BLaER1 (cell line): ENCODE data around the gene DLEC1.
"Not testable (repeated sequence)": the region's sequence is repeated elsewhere in the genome, so short reads cannot be mapped to it uniquely, and the experiment has no call there.

Experiments
- H3K27ac ChIP-seq: shearing (Covaris generic); formaldehyde crosslinking; 2 replicates; pipeline ENCODE4 v1.8.1; 2022
- H3K27me3 ChIP-seq: shearing (Covaris generic); formaldehyde crosslinking; 2 replicates; pipeline ENCODE4 v1.8.1; 2022
- H3K36me3 ChIP-seq: shearing (Covaris generic); formaldehyde crosslinking; 2 replicates; pipeline ENCODE4 v1.8.1; 2022
- H3K4me1 ChIP-seq: shearing (Covaris generic); formaldehyde crosslinking; 2 replicates; pipeline ENCODE4 v1.8.1; 2022
- H3K4me2 ChIP-seq: shearing (Covaris generic); formaldehyde crosslinking; 2 replicates; pipeline ENCODE4 v1.8.1; 2022
- H3K4me3 ChIP-seq: shearing (Covaris generic); formaldehyde crosslinking; 2 replicates; pipeline ENCODE4 v1.8.1; 2022
- H3K9ac ChIP-seq: shearing (Covaris generic); formaldehyde crosslinking; 2 replicates; pipeline ENCODE4 v1.8.1; 2022
- H3K9me3 ChIP-seq: shearing (Covaris generic); formaldehyde crosslinking; 2 replicates; pipeline ENCODE4 v1.8.1; 2022
- H4K20me1 ChIP-seq: shearing (Covaris generic); formaldehyde crosslinking; 2 replicates; pipeline ENCODE4 v1.8.1; 2022
- Cebpa-rat ChIP-seq: shearing (Covaris generic); IDR thresholded peaks from 2 replicates; pipeline ENCODE4 v1.8.1; 2022

The DLEC1 gene

DNA sequence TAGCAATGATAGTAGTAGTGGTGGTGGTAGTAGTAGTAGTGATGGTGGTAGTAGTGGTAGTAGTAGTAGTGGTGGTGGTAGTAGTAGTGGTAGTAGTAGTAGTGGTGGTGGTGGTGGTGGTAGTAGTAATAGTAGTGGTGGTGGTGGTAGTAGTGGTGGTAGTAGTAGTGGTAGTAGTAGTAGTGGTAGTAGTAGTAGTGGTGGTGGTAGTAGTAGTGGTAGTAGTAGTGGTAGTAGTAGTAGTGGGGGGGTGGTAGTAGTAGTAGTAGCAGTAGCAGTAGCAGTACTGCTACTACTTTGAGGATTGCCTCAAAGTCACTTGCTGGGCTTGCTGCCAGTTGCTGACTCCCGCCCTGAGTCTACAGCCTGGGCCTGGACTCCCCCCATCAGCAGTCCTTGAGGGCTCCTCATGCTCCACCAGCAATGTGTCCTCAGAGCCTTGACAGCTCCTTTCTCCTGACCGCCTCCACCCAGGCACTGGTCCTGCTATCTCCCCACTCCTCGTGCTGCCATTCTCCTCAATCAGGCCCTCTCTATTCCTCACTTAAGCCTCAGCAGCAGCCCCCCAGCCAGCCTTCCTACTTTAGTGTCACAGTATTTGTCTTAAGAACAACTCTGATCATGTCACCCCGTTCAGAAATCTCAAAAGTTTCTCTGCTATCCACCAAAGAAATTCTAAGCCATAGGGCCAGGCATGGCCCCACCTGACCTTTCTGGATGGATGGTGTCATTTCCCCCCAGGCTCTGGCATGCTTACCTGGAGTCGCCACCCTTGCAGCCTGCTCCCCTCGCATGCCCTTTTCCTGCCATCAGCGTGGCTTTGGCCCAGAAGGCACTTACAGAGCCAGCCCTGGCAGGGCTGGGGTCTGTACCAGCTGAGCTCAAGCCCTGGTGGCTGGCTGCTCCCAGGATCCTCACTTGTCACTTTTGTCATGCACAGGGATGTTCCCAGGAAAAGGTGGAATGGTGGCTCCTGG lies 45.6 kb downstream of the DLEC1 start:
- Histone ChIP-seq H3K36me3 (no peaks in the 10 kb centered on the region), H3K4me1 (peaks cover 8% of the 10 kb centered on the region), H3K27ac (no peak overlapping the region), H3K4me3 (no peak overlapping the region), H3K9me3 (0 out of 2 replicates have a peak, but pooled peaks cover 17% of the 10 kb centered on the region), H3K27me3 (no peaks in the 10 kb centered on the region), H3K4me2 (no peak overlapping the region), H4K20me1 (no peaks in the 10 kb centered on the region), H3K9ac (no peak overlapping the region)
- TF ChIP-seq Cebpa-rat, result no peak

DNA sequence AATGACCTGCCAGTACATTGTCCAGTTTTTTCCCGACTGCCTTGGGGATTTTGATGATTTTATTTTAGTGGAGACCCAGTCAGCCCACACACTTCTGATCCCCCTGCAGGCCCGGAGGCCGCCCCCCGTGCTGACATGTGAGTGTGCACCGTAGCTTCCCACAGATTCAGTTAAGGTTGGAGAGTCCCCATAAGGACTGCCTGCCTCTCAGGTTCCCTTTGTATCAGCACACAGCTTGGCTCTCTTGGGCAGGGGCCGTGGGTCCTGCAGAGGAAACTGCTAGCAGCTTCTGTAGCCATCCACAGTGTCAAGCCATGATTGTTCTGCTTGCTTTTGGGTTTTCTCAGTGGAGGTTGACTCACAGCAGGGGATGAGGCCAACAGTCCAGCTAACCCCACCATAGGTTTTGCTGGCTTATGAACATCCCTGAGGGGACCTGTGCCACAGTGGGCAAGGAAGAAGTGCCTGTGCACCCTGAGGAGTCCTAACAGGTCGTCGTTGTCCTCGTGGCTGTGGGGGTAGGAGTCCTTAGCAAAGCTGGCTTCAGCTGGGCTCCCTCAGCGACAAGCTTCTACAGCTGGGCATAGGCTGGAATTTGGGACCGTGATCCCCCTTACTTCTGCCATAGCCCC lies 46.4 kb downstream of the DLEC1 start:
- Histone ChIP-seq H3K4me2 (no peak overlapping the region), H3K27ac (no peak overlapping the region), H3K9me3 (0 out of 2 replicates have a peak, but pooled peaks cover 17% of the 10 kb centered on the region), H3K27me3 (no peaks in the 10 kb centered on the region), H3K36me3 (no peaks in the 10 kb centered on the region), H4K20me1 (no peaks in the 10 kb centered on the region), H3K9ac (no peak overlapping the region), H3K4me3 (no peak overlapping the region), H3K4me1 (peaks cover 8% of the 10 kb centered on the region)
- no peak for TF ChIP-seq Cebpa-rat

DNA sequence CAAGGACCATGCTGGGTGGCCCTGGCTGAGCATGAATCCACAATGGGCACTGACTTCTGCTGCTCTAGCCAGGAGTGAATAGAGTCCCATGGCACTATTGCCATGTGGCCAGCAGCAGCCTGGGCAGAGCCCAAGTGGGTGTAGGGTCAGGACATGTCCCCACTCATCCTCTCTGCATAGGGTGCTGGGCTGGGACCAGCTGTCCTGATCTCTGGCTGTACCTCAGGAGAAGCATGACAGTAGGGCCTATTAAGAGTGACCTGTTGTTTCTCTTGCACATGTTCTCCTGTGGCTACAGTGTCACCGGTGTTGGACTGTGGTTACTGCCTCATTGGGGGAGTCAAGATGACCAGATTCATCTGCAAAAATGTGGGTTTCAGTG lies 46.9 kb downstream of the DLEC1 start:
- H3K27ac ChIP-seq, result no peak overlapping the region
- TF ChIP-seq Cebpa-rat, result no peak
- H3K9ac ChIP-seq, result no peak overlapping the region

DNA sequence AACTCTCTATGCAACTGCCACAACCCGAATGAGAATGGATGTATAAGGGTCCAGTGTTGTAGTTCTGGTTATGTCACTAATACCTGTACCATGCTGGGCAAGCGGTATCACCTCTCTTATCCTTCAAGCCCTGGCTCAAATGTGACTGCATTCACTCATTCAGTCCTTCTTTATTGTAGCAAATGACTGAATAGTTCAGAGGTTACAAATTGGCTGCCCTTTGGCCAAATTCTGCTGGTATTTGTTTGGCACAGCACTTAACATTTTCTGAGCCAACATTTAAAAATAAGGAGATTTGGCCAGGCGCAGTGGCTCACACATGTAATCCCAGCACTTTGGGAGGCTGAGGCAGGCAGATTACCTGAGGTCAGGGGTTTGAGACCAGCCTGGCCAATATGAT lies 47.5 kb downstream of the DLEC1 start:
- no peak overlapping the region for H3K4me3 ChIP-seq
- H3K9ac ChIP-seq, result no peak overlapping the region
- no peak overlapping the region for H3K27ac ChIP-seq
- H3K4me2 ChIP-seq, result no peak overlapping the region
- H3K9me3 ChIP-seq, result 0 out of 2 replicates have a peak, but pooled peaks cover 17% of the 10 kb centered on the region
- H3K27me3 ChIP-seq, result no peaks in the 10 kb centered on the region
- H4K20me1 ChIP-seq, result no peaks in the 10 kb centered on the region
- no peak for TF ChIP-seq Cebpa-rat
- peaks cover 8% of the 10 kb centered on the region for H3K4me1 ChIP-seq
- H3K36me3 ChIP-seq, result no peaks in the 10 kb centered on the region

More for the DNA sequence above, 46.9 kb downstream of the DLEC1 start:
- no peak overlapping the region for H3K4me2 ChIP-seq
- H3K36me3 ChIP-seq, result no peaks in the 10 kb centered on the region
- 0 out of 2 replicates have a peak, but pooled peaks cover 17% of the 10 kb centered on the region for H3K9me3 ChIP-seq
- H3K4me1 ChIP-seq, result peaks cover 8% of the 10 kb centered on the region
- no peaks in the 10 kb centered on the region for H3K27me3 ChIP-seq
- no peak overlapping the region for H3K4me3 ChIP-seq
- no peaks in the 10 kb centered on the region for H4K20me1 ChIP-seq

DNA sequence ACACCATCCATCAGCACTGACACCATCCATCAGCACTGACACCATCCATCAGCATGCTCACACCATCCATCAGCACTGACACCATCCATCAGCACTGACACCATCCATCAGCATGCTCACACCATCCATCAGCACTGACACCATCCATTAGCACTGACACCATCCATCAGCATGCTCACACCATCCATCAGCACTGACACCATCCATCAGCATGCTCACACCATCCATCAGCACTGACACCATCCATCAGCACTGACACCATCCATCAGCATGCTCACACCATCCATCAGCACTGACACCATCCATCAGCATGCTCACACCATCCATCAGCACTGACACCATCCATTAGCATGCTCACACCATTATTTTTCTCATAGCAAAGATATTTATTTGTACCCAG lies 48.3 kb downstream of the DLEC1 start:
- H3K27me3 ChIP-seq, H3K27ac ChIP-seq, H4K20me1 ChIP-seq, H3K9ac ChIP-seq, H3K4me3 ChIP-seq, H3K36me3 ChIP-seq, H3K4me2 ChIP-seq, H3K4me1 ChIP-seq: not testable (repeated sequence)
- H3K9me3 ChIP-seq, result 0 out of 2 replicates have a peak, but pooled peaks cover 13% of the 10 kb centered on the region

DNA sequence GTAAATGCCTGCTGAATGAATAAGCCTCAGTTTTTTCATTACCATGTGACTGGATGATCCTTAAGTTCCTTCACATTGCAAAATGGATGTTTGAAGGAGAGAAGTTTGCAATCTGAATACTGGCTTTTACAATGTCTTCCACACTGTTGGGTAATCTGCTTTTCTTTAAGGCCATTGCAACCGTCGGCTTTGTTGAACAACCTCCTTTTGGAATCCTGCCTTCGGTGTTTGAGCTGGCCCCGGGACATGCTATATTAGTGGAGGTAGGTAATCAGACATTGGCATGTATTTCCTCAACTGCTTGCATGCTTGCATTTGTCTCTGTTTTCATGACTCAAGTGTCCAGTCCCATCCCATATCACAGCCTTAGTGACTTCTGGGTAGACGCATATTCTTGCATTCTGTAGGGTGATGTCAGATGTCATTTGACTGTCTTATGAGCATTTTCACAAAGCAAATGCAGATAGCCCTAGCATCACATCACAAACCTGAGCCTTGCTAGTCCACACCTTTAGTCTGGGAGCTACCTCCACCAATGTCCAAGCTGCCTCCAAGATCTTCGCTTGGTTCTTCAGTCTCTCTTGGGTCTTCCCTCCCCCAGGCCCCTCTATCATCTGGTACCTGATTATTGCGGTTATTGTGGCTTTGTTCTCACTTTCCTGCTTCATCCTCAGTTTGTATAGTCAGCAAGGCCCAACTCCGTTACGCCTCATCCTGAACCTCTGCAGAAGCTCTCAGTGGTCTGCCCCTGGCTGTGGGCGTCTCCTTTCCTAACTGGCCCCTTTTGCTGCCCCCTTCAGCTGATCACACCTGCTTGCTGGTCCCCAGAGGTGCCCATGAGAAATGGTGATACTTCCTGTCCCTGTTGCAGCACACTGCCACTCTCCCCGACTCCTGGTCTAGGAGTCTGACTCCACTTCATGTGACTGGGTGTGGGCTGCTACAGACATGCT lies 49.4 kb downstream of the DLEC1 start:
- Histone ChIP-seq H3K4me3 (no peak overlapping the region), H3K9me3 (0 out of 2 replicates have a peak, but pooled peaks cover 8% of the 10 kb centered on the region), H4K20me1 (no peaks in the 10 kb centered on the region), H3K27ac (no peak overlapping the region), H3K36me3 (no peaks in the 10 kb centered on the region), H3K4me2 (peak overlapping the region; percentile 25; the same call in 1 of the 2 replicates), H3K27me3 (no peaks in the 10 kb centered on the region), H3K4me1 (peaks cover 8% of the 10 kb centered on the region), H3K9ac (no peak overlapping the region)
- TF ChIP-seq Cebpa-rat, result no peak

DNA sequence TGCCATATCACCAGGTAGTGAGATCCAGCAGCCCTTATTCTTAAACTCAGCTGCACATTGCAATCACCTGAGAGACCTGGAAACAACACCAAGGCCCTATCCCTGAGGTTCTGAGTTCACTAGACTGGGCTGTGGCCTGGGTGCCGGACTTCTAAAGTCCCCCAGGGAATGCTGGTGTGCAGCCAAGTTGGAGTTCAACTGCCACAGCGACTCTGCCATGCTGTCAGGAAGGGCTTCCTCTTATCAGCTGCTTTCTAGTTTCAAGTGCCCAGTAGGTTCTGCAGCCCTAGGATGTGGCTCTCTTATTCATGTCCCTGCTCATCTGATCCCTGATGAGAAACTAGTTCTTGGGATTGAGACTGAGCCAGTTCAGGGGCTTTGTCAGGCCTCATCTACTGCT lies 50.2 kb downstream of the DLEC1 start:
- Histone ChIP-seq H3K9me3 (0 out of 2 replicates have a peak, but pooled peaks cover under 1% of the 10 kb centered on the region), H3K4me1 (peaks cover 14% of the 10 kb centered on the region), H4K20me1 (no peaks in the 10 kb centered on the region), H3K4me3 (no peak overlapping the region), H3K27me3 (no peaks in the 10 kb centered on the region), H3K27ac (no peak overlapping the region), H3K9ac (no peak overlapping the region), H3K36me3 (no peaks in the 10 kb centered on the region), H3K4me2 (peak overlapping the region; percentile 25; the same call in 1 of the 2 replicates)
- no peak for TF ChIP-seq Cebpa-rat

DNA sequence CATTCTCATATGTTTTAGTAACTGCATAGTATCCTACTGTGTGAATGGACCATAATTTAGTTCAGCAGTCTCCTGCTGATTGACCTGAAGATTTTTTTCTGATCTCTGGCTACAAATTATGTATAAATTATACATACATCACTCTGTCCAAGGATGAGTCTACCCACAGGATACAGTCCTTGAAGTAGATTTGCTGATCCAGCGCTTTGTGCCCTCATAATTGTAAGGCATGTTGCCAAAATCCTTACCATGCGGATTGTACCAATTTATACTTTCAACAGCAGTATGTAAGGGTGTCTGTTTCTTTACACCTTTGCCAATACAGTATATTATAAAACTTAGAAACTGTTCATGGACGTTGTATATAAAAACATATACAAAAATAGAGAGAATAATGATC lies 51.4 kb downstream of the DLEC1 start:
- TF ChIP-seq Cebpa-rat, result no peak
- Histone ChIP-seq H3K4me1 (peaks cover 20% of the 10 kb centered on the region), H3K27me3 (no peaks in the 10 kb centered on the region), H3K36me3 (no peaks in the 10 kb centered on the region), H3K9ac (no peak overlapping the region), H4K20me1 (no peaks in the 10 kb centered on the region), H3K4me2 (no peak overlapping the region), H3K9me3 (no peaks in the 10 kb centered on the region), H3K27ac (no peak overlapping the region), H3K4me3 (no peak overlapping the region)

DNA sequence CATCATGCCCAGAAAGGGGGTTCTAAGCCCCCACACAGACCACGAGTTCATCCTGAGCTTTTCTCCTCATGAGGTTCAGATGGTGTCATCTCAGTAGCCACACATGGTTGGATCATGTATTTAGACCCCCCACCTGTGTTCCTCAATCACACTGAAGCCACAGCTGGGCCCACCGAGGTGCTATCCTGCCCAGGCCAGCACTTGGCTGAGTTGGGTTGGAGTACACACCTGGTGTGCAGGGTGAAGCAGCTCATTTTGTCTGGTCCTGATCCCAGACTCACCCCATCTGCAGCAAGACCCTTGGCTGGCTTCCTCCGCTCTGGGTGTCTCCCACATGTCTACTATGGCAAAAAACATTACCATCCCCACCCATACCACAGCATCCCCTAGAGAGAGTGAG lies 56.0 kb downstream of the DLEC1 start:
- H3K27me3 ChIP-seq, result no peaks in the 10 kb centered on the region

More for the DNA sequence above, 56.0 kb downstream of the DLEC1 start:
- Histone ChIP-seq H3K4me1 (peaks cover 12% of the 10 kb centered on the region), H3K9me3 (no peaks in the 10 kb centered on the region), H3K4me3 (no peak overlapping the region), H3K4me2 (no peak overlapping the region), H3K27ac (no peak overlapping the region), H3K36me3 (no peaks in the 10 kb centered on the region), H4K20me1 (no peaks in the 10 kb centered on the region), H3K9ac (no peak overlapping the region)
- no peak for TF ChIP-seq Cebpa-rat
